SIG-M5 (cell line): ENCODE measurements around the gene ANGEL2.
A peak's percentile ranks its signal among the peaks of the same experiment; 100 is the strongest.
"Not testable (repeated sequence)": the region's sequence is repeated elsewhere in the genome, so short reads cannot be mapped to it uniquely, and the experiment has no call there.

ENCODE experiments used
- DNase-seq: peaks from one replicate; lab custom pipeline; 2025; lab: John Stamatoyannopoulos, UW

Gene ANGEL2, protein sequence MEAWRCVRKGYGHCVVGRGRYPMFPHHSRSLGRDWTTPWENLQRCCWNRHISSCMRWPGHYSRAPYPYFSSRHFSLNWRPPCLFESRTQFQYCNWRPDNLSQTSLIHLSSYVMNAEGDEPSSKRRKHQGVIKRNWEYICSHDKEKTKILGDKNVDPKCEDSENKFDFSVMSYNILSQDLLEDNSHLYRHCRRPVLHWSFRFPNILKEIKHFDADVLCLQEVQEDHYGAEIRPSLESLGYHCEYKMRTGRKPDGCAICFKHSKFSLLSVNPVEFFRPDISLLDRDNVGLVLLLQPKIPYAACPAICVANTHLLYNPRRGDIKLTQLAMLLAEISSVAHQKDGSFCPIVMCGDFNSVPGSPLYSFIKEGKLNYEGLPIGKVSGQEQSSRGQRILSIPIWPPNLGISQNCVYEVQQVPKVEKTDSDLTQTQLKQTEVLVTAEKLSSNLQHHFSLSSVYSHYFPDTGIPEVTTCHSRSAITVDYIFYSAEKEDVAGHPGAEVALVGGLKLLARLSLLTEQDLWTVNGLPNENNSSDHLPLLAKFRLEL

DNA sequence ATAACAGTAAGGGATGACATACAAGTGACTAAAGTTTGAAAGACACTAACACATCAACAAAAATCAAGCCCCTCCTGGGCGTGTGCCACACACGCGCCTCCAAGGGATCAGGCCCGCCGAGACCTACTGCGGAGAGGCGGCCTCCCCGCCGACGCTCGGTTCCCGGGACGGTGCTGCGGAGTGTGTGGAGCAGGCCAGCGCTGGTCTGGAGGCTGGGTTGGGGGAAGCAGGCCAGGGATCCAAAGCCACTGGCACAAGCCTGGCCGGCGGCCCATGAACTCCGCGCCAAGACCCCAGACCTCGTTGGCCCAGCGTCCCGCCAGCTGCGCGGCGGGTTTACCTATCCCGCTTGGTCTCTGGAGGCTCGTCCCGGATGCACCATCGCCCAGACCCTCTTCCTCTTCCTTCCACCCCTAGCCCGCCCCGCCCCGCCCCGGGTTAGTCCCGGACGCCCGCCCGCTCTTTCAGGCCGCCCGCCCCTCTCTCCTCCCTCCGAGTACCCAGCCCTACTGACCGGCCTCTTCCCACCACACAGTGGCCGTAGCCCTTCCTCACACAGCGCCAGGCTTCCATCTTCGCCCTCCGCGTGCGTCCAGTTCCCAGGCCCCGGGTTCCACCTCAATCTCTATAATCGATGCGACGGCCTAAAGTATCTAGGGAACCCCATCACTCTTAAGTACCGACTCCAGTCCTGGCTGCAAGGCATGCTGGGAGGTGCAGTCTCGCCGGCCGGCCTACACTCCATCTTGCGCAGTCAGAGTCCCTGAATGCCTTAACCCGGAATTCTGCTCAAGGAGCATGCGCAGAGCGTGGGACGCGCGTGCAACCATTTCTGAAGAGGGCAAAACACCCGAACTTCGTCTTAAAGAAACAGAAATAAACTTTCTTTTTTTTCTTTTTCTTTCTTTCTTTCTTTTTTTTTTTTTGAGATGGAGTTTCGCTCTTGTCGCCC, at the start of gene ANGEL2:
Gene ANGEL2, minus strand, starts transcription at position 769 of the 952 bp plus-strand sequence. Its CDS starts 196 bp downstream, at position 573.
- peak; percentile 99 for DNase-seq

DNA sequence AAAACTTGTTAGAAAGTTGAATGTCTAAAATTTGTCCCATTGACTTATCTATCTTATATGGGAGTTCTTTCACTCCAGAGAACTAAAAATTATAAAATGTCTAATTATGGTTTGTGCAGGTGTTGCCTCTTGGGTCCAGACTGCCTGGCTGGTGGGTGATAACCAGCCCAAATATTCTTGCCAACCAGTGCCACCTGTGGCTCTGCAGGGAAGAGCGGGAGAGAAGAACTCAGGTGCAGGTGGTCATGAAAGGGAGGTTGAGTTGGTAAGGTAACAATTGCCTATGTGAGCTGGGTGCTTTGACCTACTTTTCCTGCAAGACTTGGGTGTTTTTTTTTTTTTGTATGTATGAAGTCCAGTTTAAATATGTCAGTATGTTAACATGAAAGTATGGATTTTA, 45.6 kb upstream of the ANGEL2 start:
- no peak for DNase-seq

DNA sequence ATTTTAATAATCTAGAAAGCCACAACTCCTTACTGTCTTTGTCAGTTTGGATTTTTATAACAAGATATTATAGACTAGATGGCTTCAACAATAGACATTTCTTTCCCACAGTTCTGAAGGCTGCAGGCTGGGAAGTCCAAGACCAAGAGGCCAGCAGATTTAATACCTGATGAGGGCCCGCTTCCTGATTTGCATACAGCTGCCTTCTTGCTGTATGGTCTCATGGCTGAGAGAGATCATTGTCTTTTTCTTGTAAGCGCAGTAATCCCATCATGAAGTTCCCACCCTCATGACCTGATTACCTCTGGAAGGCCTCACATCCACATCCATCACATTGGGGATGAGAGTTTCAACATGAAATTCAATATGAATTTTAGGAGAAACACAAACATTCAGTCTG, 45.2 kb upstream of the ANGEL2 start:
- DNase-seq: no peak

DNA sequence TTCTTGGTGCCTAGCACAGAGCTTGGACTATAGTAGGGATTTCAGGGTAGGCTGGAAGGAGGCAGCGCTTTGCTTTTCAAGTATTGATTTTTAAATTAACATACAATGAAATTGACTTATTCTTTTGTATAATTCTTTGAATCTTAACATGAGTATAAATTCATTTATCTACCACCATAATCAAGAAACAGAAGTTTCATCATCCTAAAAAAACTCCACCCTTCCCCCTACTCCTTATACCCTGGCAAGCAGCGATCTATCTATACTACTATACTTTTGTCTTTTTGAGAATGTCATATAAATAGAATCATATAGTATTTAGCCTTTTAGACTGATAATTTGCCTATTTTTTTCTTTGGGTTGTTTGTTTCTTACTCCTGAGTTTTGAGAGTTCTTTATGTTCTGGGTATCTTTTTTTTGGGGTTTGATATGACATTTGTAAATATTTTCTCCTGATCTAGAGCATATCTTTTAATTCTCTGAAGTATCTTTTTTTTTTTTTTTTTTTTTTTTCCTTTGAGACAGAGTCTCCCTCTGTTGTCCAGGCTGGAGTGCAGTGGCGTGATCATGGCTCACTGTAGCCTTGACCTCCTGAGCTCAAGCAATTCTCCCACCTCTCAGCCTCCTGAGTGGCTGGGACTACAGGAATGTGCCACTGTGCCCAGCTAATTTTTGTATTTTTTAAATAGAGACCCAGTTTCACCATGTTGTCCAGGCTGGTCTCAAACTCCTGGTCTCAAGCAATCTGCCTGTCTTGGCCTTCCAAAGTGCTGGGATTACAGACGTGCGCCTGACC, 41.8 kb upstream of the ANGEL2 start:
- no peak for DNase-seq

DNA sequence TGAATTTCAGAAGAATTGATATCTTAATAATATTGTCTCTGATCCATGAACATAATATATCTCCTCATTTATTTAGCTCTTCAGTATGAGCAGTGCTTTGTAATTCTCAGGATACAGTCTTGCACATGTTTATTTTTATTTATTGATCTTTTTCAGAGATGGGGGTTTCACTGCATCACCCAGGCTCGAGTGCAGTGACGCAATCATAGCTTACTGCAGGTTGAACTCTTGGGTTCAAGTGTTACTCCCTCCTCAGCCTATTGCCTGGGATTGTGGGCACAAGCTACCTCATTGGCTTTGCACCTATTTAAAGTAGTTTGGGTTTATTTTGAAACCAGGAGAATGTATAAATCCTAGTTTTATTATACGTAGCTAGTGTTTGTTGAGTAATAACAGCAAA, 40.1 kb upstream of the ANGEL2 start:
- DNase-seq: no peak

DNA sequence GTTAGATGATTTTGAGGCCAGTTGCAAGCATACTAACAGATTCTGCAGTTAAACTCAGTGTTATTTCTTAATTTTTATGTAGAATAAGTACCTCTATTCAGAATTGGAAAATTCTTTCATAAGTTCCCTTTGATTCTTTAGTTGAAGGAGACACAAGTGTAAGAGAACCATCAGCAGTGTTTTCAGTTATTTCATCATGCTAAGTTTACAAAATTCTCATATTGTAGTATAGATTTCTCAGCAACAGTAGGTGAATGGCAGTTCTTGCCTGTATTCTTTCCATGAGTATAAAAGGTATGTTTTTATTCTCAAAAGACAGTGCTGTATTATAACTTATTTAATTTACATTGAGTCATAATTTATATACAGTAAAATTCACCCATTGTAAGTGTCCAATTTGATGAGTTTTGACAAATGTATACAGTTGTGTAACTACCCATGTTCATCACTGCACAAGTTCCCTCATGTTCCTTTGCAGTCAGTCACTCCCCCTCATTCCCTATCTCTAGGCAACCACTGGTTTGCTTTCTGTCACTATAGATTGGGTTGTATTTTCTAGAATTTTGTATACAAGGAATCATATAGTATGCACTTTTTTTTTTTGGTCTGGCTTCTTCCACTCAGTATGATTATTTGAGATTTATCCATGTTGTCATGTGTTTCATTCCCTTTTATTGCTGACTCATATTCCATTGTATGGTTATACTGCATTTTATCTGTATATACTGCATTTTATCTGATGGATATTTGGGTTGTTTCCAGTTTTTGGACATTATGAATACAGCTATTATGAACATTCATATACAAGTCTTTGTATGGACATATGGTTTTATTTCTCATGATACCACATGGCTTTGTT, 39.3 kb upstream of the ANGEL2 start:
- DNase-seq: no peak

DNA sequence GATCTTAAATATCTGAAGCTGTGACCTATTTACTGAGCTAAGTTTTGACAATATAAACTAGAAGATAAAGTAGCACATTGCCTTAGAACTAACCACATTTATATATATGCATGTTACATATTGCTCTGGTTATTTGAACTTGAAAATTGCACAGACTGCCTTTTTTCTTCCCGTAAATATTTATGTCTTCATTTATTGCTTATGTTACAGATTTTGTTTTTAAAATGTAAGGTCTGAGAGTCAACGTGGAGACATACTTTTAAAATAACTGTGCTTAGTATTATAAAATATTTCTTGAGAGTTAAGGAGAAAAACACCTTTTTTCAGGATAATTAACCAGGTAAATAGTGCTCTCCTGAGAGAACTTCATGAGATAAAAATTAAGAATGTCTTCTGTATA, 38.5 kb upstream of the ANGEL2 start:
- no peak for DNase-seq

DNA sequence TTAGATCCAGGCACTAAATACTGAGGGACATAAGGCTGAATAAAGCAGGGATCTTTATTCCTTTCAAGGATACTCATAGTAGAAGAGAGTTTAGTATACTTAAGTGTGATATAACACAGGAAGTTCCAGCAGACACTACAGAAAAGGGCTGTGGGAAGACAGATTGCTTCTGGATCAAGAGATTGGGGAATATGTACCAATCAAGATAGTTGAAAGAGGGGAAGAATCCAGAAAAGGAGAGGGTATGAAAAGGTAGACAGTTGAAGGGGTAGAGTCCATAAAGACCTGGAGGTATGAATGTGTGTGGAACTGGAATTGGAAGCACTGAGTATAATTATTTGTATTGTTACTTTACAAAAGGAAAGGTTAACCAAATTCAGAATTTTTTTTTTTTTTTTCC, 37.8 kb upstream of the ANGEL2 start:
- DNase-seq: no peak

DNA sequence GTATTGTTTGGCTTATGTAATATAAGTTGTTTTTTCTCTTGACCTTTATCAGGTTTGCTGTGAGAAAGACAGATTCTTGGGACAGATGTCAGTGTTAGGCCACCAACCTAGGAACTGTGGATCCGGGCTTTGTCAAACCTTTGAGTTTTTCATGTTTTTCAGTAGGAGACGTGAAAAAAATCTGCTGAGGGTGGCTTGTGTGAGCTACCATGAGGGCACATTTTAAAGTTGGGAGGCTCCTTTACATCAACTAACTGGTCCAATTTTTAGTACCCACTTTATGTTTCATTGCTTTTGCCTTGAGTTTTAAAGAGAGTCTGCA, 36.2 kb upstream of the ANGEL2 start:
- DNase-seq: no peak

DNA sequence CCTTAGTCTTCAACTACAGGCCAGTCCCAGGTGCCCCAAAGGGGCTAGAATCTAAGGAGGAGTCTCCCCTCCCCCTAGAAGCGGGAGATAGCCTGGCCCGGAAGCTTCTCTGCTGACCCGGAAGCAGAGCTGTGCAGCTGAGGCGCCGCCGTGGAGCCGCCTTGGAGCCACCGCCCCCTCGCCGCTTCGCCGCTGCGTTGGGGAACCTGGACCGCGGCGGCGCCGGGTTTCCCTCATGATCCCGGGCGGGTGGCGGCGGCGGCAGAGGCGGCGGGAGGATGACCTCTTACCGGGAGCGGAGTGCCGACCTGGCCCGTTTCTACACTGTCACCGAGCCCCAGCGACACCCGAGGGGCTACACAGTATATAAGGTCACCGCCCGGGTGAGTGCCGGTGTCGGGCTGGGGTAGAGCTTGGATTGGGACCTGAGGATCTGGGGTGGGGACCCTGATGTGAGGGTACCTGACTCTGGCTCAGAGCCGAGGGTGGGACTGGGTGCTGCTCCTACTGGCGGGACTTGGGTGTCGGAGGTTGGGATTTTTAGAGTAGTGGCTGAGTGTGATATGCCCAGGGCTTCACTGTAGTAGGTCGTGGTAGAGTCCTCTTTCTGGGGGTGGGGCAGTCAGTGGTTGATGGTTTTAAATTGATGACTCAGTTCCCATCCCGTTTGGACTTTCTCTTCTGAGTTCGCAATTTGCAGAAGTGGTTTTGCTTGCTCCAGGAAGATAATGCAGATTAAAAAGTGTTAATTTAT, 35.6 kb upstream of the ANGEL2 start, which contains the start of gene RPS6KC1:
Gene RPS6KC1, plus strand, starts transcription at position 115 of the 754 bp plus-strand sequence. Its CDS starts 164 bp downstream, at position 279.
- peak; percentile 69 for DNase-seq

DNA sequence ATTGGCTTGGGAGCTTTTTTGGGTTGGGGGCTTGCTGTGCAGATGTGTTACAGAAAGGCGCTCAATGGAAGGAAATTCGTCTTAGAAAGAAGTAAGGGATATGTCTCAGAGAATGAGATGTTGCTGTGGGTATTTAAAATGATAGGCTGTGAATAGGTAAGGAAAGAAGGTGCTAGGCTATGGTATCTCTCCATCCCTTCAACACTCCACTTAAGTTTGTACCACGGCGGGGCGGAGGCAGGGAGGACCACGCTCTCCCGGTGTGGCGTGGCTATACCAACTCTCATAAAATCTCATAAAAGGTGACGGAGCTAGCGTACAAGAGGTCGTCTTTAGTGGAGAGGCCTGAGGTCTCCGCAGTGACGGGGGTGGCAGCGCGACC, 35.1 kb upstream of the ANGEL2 start:
- DNase-seq: no peak

DNA sequence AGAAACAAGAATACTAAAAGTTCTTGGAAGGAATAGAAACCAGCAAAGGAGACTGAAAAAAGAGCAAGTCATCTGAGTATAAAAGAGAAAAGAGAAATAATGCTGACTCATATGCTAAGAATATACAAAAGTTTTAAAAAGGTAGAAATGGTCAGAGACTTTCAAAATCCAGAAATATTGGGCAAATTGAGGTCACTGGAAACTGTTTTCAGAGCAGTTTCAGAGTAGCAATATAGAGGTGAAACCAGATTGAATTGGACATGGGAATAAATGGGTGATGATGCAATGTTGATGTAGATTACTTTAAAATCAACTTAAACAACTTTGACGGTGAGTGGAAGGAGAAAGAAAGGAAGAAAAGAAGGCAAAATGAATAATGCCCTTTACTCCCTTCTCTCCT, 33.6 kb upstream of the ANGEL2 start:
- no peak for DNase-seq

DNA sequence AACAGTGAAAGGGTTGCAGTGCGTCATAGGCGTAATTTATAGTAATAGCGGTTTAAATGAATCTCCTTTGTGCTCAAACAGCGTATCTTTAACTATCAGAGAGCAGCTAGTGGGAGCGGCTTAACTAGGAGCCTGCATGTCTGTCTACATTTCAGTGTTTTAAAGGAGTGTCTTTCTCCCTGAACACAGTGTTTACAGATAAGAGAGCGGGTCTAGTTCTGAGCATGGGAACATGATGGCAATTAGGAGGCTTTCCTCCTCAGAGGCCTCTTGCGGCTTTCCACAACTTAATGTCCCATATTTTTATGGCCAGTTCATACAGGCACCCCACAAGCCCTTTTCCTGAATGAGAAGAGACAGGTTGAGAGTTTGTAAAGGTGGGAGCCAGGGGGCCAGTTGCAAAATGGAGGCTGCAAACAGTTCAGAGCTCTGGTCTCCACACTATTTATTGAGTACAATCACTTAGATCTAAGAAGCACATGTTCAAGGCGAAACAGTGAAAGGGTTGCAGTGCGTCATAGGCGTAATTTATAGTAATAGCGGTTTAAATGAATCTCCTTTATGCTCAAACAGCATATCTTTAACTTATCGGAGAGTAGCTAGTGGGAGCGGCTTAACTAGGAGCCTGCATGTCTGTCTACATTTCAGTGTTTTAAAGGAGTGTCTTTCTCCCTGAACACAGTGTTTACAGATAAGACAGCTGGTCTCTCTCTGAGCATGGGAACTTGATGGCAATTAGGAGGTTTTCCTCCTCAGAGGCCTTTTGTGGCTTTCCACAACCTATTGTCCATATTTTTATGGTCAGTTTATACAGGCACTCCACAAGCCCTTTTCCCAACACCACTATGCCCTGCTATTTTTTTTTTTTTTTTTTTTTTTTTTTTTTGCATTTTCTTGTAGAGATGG, 29.9 kb upstream of the ANGEL2 start:
- DNase-seq: not testable (repeated sequence)

DNA sequence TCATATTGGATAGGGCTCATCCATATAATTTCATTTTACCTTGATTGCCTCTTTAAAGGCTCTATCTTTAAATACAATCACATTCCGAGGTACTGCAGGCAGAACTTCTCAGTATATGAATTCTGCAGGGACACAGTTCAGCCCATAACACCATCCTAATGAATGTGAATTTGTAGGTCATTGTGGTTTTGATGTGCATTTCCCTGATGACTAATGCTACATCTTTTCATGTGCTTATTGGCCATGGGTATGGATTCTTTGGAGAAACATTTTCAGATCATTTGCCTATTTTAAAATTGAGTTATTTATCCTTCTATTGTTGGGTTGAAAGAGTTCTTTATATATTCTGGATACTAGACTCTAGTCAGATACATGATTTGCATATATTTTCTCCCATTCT, 25.8 kb upstream of the ANGEL2 start:
- no peak for DNase-seq

DNA sequence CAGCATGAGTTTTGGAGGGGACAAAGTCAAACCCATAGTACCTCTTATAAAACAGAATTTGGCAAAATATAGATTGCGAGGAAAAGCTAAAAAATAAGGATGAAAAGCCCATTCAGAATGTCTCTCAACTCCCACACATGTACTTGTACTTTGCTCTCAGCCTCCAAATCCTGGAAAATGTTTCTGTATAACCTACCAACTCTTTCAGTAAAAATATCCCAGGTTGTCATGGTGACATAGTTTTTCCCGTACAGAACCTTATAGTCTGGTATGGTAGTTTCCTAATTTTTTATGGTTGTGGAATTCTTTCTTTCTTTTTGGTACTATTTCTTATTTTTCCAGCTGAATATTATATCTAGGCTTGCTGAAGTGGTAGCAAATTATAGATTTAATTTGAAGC, 19.9 kb upstream of the ANGEL2 start:
- DNase-seq: no peak

DNA sequence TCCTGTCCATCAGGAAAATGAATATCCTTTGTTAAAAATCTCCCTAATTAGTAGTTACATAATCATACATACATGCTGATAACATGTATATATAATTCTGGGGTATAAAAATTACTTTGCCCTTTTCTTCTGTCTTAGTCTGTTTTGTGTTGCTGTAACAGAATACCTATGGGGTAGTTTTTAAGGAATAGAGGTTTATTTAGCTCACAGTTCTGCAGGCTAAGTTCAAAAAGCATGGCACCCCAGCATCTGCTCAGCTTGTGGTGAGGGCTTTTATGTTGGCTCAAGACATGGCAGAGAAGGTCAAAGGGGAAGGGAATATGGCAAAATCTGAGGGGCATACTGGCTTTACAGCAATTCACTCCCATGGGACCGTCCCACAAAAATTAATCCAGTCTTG, 19.0 kb upstream of the ANGEL2 start:
- no peak for DNase-seq

DNA sequence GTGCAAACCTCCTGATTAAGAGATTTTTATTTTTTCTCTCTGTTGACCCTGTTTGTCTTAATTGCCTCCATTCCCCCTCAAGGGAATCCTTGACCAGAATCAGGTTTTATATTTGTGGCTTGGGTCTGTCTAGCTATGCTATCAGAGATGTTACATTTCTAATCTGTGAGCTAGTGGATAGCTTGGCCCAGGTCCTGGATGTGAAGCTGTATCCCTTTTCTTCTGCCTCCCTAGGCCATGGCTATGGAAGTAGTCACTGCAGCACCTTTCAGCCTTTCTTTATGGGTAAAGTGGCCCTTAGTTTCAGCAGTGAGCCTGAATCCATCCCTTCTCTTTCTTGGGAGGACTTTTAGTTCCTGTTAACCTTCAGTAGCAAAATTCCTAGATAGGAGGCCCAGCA, 17.0 kb upstream of the ANGEL2 start:
- DNase-seq: no peak

DNA sequence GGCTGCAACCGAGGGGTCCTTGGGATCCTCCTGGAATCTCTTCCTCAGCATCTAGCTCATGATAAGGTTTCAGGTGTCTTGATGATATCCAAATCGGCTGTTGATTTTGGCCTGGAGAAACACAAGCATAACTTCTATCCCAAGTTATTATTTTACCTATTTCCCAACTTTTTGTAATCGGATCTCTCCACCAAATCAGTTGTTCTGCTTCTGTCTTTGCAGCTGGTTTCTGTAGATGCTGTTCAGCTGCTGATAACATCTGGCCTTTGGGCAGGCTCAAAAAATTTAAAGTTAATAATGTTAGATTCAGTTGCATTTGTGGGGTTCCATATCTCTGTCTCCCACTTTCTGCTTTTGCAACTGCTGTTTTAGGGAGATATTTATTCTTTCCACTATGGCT, 11.4 kb upstream of the ANGEL2 start:
- not testable (repeated sequence) for DNase-seq

DNA sequence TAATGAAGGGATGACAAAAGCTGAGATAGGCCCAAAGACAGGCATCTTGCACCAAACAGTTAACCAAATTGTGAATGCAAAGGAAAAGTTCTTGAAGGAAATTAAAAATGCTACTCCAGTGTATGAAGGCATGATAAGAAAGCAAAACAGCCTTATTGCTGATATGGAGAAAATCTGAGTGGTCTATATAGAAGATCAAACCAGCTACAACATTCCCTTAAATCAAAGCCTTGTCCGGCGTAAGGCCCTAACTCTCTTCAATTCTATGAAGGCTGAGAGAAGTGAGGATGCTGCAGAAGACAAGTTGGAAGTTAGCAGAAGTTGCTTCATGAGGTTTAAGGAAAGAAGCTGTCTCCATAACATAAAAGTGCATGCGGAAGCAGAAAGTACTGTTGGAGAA, 4.3 kb upstream of the ANGEL2 start:
- no peak for DNase-seq
